BLaER1 (cell line): ENCODE data around the gene SSH3.

ENCODE experiments used
- H3K27ac ChIP-seq: shearing (Covaris generic); formaldehyde crosslinking; 2 replicates; pipeline ENCODE4 v1.8.1; 2022
- H3K27me3 ChIP-seq: shearing (Covaris generic); formaldehyde crosslinking; 2 replicates; pipeline ENCODE4 v1.8.1; 2022
- H3K36me3 ChIP-seq: shearing (Covaris generic); formaldehyde crosslinking; 2 replicates; pipeline ENCODE4 v1.8.1; 2022
- H3K4me1 ChIP-seq: shearing (Covaris generic); formaldehyde crosslinking; 2 replicates; pipeline ENCODE4 v1.8.1; 2022
- H3K4me2 ChIP-seq: shearing (Covaris generic); formaldehyde crosslinking; 2 replicates; pipeline ENCODE4 v1.8.1; 2022
- H3K4me3 ChIP-seq: shearing (Covaris generic); formaldehyde crosslinking; 2 replicates; pipeline ENCODE4 v1.8.1; 2022
- H3K9ac ChIP-seq: shearing (Covaris generic); formaldehyde crosslinking; 2 replicates; pipeline ENCODE4 v1.8.1; 2022
- H3K9me3 ChIP-seq: shearing (Covaris generic); formaldehyde crosslinking; 2 replicates; pipeline ENCODE4 v1.8.1; 2022
- H4K20me1 ChIP-seq: shearing (Covaris generic); formaldehyde crosslinking; 2 replicates; pipeline ENCODE4 v1.8.1; 2022
- Cebpa-rat ChIP-seq: shearing (Covaris generic); IDR thresholded peaks from 2 replicates; pipeline ENCODE4 v1.8.1; 2022

The SSH3 gene

GRCh38 chr11:67309166-67309565 is 5.8 kb downstream of the SSH3 start:
- peak overlapping the region; percentile 5; the same call in 1 of the 2 replicates for H3K27ac ChIP-seq
- peaks cover 37% of the 10 kb centered on the region for H3K4me1 ChIP-seq

GRCh38 chr11:67309661-67310061 is 6.3 kb downstream of the SSH3 start:
- Histone ChIP-seq H3K9ac (no peak overlapping the region), H4K20me1 (no peaks in the 10 kb centered on the region), H3K4me1 (peaks cover 32% of the 10 kb centered on the region), H3K4me3 (no peak overlapping the region), H3K4me2 (no peak overlapping the region), H3K36me3 (peaks cover 62% of the 10 kb centered on the region), H3K9me3 (no peaks in the 10 kb centered on the region), H3K27ac (no peak overlapping the region), H3K27me3 (no peaks in the 10 kb centered on the region)
- no peak for TF ChIP-seq Cebpa-rat

More at GRCh38 chr11:67309166-67309565, 5.8 kb downstream of the SSH3 start:
- no peaks in the 10 kb centered on the region for H4K20me1 ChIP-seq
- no peaks in the 10 kb centered on the region for H3K27me3 ChIP-seq
- H3K36me3 ChIP-seq = peaks cover 62% of the 10 kb centered on the region
- H3K4me2 ChIP-seq = no peak overlapping the region; the same call in 1 of the 2 replicates
- H3K9me3 ChIP-seq = no peaks in the 10 kb centered on the region
- no peak overlapping the region for H3K9ac ChIP-seq
- H3K4me3 ChIP-seq = no peak overlapping the region
- no peak for TF ChIP-seq Cebpa-rat

GRCh38 chr11:67310246-67311050 is 7.1 kb downstream of the SSH3 start:
- Histone ChIP-seq H3K4me3 (no peak overlapping the region), H3K27me3 (no peaks in the 10 kb centered on the region), H4K20me1 (no peaks in the 10 kb centered on the region), H3K4me1 (peaks cover 24% of the 10 kb centered on the region), H3K4me2 (no peak overlapping the region), H3K27ac (0 out of 2 replicates have a peak overlapping the region, but pooled peaks have one; percentile 22), H3K9ac (no peak overlapping the region), H3K9me3 (no peaks in the 10 kb centered on the region), H3K36me3 (peaks cover 62% of the 10 kb centered on the region)
- no peak for TF ChIP-seq Cebpa-rat

- Histone ChIP-seq H4K20me1 (no peaks in the 10 kb centered on the region), H3K27ac (no peak overlapping the region), H3K9ac (no peak overlapping the region), H3K9me3 (no peaks in the 10 kb centered on the region), H3K27me3 (no peaks in the 10 kb centered on the region), H3K4me1 (peaks cover 22% of the 10 kb centered on the region), H3K36me3 (peaks cover 62% of the 10 kb centered on the region), H3K4me3 (no peak overlapping the region), H3K4me2 (no peak overlapping the region)
- no peak for TF ChIP-seq Cebpa-rat
Measured at GRCh38 chr11:67311051-67311555, 7.8 kb downstream of the SSH3 start.

- Histone ChIP-seq H3K27me3 (no peaks in the 10 kb centered on the region), H3K9ac (no peak overlapping the region), H3K9me3 (no peaks in the 10 kb centered on the region), H3K36me3 (peaks cover 57% of the 10 kb centered on the region), H3K27ac (no peak overlapping the region), H3K4me1 (peaks cover 27% of the 10 kb centered on the region), H4K20me1 (no peaks in the 10 kb centered on the region), H3K4me3 (no peak overlapping the region), H3K4me2 (no peak overlapping the region)
- TF ChIP-seq Cebpa-rat = no peak
Measured at GRCh38 chr11:67311556-67312082, 8.3 kb downstream of the SSH3 start.

GRCh38 chr11:67312187-67313021 is 9.1 kb downstream of the SSH3 start:
- Histone ChIP-seq H3K4me1 (peaks cover 27% of the 10 kb centered on the region), H3K4me2 (no peak overlapping the region), H3K27ac (no peak overlapping the region), H3K36me3 (peaks cover 49% of the 10 kb centered on the region), H3K27me3 (no peaks in the 10 kb centered on the region), H3K4me3 (no peak overlapping the region), H3K9ac (no peak overlapping the region), H4K20me1 (no peaks in the 10 kb centered on the region), H3K9me3 (no peaks in the 10 kb centered on the region)
- no peak for TF ChIP-seq Cebpa-rat

- Histone ChIP-seq H4K20me1 (no peaks in the 10 kb centered on the region), H3K4me2 (no peak overlapping the region), H3K27me3 (no peaks in the 10 kb centered on the region), H3K9me3 (no peaks in the 10 kb centered on the region), H3K4me1 (peaks cover 31% of the 10 kb centered on the region), H3K9ac (no peak overlapping the region), H3K4me3 (no peak overlapping the region), H3K27ac (no peak overlapping the region), H3K36me3 (peaks cover 40% of the 10 kb centered on the region)
- TF ChIP-seq Cebpa-rat = no peak
Measured at GRCh38 chr11:67313125-67313890, 10.0 kb downstream of the SSH3 start.

- Histone ChIP-seq H3K27me3 (no peaks in the 10 kb centered on the region), H3K4me2 (no peak overlapping the region), H3K27ac (no peak overlapping the region), H3K9me3 (no peaks in the 10 kb centered on the region), H3K9ac (no peak overlapping the region), H3K4me3 (no peak overlapping the region), H3K4me1 (peaks cover 31% of the 10 kb centered on the region), H4K20me1 (no peaks in the 10 kb centered on the region), H3K36me3 (peaks cover 31% of the 10 kb centered on the region)
- no peak for TF ChIP-seq Cebpa-rat
Measured at GRCh38 chr11:67314218-67314617, 10.9 kb downstream of the SSH3 start.

GRCh38 chr11:67315325-67315909 is 12.1 kb downstream of the SSH3 start:
- no peaks in the 10 kb centered on the region for H3K27me3 ChIP-seq
- H3K4me1 ChIP-seq = peaks cover 30% of the 10 kb centered on the region
- TF ChIP-seq Cebpa-rat = no peak

More at GRCh38 chr11:67315325-67315909, 12.1 kb downstream of the SSH3 start:
- Histone ChIP-seq H3K9me3 (no peaks in the 10 kb centered on the region), H3K9ac (no peak overlapping the region), H3K4me3 (no peak overlapping the region), H3K4me2 (no peak overlapping the region), H4K20me1 (no peaks in the 10 kb centered on the region), H3K36me3 (peaks cover 19% of the 10 kb centered on the region), H3K27ac (no peak overlapping the region)
